ENCODE results near the gene NT5C1B.

DNA sequence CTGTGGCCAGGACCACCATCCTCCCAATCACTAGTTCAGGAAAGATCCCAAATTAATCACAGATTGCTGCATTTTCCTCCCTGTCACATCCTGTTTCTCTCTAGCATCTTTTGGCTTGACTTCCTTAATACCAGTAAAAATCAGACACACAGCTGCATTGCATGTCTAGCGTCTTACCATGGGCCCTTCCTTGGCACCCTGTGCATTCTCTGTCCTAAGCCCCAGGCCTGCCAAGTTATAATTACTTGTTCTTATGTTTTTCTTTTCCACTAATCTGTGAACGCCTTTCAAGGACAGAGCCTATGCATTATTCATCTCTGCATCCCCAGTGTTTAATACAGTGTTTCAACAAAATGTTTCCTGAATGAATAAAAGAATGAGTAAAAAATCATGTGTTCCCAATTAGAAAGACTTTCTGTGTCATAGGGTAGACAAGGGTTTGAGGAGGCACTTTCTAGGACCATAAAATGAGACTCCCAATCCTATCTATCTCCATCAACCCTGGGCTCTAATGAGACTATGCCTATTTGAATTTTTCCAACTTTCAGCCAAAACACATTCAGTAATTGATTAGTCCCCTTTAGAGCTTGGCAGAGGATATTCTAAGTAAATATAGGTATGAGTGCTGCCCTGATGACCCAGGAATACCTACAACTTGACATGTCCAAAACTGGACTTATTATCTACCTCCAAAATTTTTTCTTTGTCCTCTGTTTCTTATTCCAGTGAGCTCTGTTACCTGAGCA is 10.3 kb upstream of the NT5C1B start:
- TF ChIP-seq, protein P1, sequence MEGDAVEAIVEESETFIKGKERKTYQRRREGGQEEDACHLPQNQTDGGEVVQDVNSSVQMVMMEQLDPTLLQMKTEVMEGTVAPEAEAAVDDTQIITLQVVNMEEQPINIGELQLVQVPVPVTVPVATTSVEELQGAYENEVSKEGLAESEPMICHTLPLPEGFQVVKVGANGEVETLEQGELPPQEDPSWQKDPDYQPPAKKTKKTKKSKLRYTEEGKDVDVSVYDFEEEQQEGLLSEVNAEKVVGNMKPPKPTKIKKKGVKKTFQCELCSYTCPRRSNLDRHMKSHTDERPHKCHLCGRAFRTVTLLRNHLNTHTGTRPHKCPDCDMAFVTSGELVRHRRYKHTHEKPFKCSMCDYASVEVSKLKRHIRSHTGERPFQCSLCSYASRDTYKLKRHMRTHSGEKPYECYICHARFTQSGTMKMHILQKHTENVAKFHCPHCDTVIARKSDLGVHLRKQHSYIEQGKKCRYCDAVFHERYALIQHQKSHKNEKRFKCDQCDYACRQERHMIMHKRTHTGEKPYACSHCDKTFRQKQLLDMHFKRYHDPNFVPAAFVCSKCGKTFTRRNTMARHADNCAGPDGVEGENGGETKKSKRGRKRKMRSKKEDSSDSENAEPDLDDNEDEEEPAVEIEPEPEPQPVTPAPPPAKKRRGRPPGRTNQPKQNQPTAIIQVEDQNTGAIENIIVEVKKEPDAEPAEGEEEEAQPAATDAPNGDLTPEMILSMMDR (conservative IDR thresholded peaks at IDR 0.05; ENCODE audit: low read length) = no peak
- no peak for TF ChIP-seq EZH2phosphoT487 (IDR thresholded peaks at IDR 0.05; ENCODE audit: borderline replicate concordance)
